ENCODE results near the gene HINT1. TPM values are rescaled to one million over a fixed set of nuclear protein-coding genes. Genes with fewer than 3 reads are reported as not detected.

HINT1 gene
- total and polyA plus RNA-seq, 2 of the 4 experiments (the other 2 are of a cell fraction), result 179 to 352 TPM

DNA sequence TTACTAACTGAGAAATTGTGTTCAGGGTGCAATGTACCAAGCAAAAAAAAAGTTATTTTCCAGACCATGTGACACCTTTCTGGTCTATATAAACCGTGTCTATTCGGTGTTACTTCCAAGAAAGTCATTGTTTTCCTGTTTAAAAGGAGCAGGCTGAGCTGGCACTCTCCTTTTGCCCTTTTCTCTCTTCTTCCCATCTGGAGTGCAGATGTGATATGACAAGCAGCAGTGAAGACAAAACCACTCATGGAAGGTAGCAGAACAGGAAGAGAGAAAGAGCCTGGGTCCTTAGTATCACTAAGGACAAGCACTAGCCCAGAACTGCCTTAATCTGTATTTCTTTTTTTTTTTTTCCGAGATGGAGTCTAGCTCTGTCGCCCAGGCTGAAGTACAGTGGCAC, 31.3 kb upstream of the HINT1 start:
- no peak overlapping the region for H3K4me3 ChIP-seq (ENCODE audit: insufficient read depth, low read depth, low read length)
- no peaks in the 10 kb centered on the region for H3K27me3 ChIP-seq (ENCODE audit: control insufficient read depth, insufficient read depth, low read length)
- H3K18ac ChIP-seq (ENCODE audit: low read depth, low read length), result no peak overlapping the region
- DNase-seq, result peak; percentile 55
- no peak overlapping the region for H3K27ac ChIP-seq (ENCODE audit: insufficient read depth, low read length)
- TF ChIP-seq, protein P1, sequence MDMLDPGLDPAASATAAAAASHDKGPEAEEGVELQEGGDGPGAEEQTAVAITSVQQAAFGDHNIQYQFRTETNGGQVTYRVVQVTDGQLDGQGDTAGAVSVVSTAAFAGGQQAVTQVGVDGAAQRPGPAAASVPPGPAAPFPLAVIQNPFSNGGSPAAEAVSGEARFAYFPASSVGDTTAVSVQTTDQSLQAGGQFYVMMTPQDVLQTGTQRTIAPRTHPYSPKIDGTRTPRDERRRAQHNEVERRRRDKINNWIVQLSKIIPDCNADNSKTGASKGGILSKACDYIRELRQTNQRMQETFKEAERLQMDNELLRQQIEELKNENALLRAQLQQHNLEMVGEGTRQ (IDR thresholded peaks at IDR 0.05; ENCODE audit: low read depth, low read length), result no peak
- TF ChIP-seq MAZ (IDR thresholded peaks at IDR 0.05; ENCODE audit: borderline replicate concordance, low read depth, low read length) (no peak), RCOR1 (IDR thresholded peaks at IDR 0.05; ENCODE audit: insufficient replicate concordance, low read length) (no peak), RFX5 (IDR thresholded peaks at IDR 0.05; ENCODE audit: low read depth, low read length) (no peak), MXI1 (IDR thresholded peaks at IDR 0.05; ENCODE audit: borderline replicate concordance, low read depth, low read length) (no peak), FOS (IDR thresholded peaks at IDR 0.05; ENCODE audit: low read depth, low read length) (no peak), CHD1 (IDR thresholded peaks at IDR 0.05; ENCODE audit: low read depth, low read length) (no peak), BHLHE40 (IDR thresholded peaks at IDR 0.05; ENCODE audit: low read depth, low read length) (no peak)
- H2BK5ac ChIP-seq (ENCODE audit: low read depth, low read length, poor library complexity, severe bottlenecking), result no peak overlapping the region
- H2AFZ ChIP-seq (replicated peaks; ENCODE audit: low read length, poor library complexity), result no peak overlapping the region
- no peak overlapping the region for H2BK15ac ChIP-seq (ENCODE audit: low read depth, low read length)
- POLR2A ChIA-PET (ENCODE audit: unreplicated experiment), result no interaction called here
- H3K4me2 ChIP-seq (ENCODE audit: low read depth, low read length), result no peak overlapping the region
- no peak for ATAC-seq (ENCODE audit: low read depth)
- BruUV-seq (replicated peaks), result no TSS peak
- no peak overlapping the region for H4K5ac ChIP-seq (ENCODE audit: low read depth, low read length)
- no peaks in the 10 kb centered on the region for H3K79me1 ChIP-seq (ENCODE audit: low read depth in 1 of 2, low read length in 2 of 2)
- CTCF ChIA-PET, result no interaction called here
- in situ Hi-C loops (cut with MboI; ENCODE audit: low sequenced_read_pairs), result no loop called here
- H4K91ac ChIP-seq (ENCODE audit: insufficient read depth, low read depth, low read length), result no peak overlapping the region
- no peaks in the 10 kb centered on the region for H3K36me3 ChIP-seq (ENCODE audit: control insufficient read depth, insufficient read depth, low read length)
- H3K14ac ChIP-seq (replicated peaks; ENCODE audit: low read depth, low read length), result no peak overlapping the region
- 0 out of 2 replicates have a peak, but pooled peaks cover 6% of the 10 kb centered on the region for H3K9me1 ChIP-seq (ENCODE audit: insufficient read depth, low read length)
- no peak overlapping the region for H2AK9ac ChIP-seq (replicated peaks; ENCODE audit: low read depth, low read length, poor library complexity)
- H3K9me3 ChIP-seq (ENCODE audit: control insufficient read depth, insufficient read depth, low read length), result no peaks in the 10 kb centered on the region
- H3K23ac ChIP-seq (ENCODE audit: low read depth, low read length), result no peak overlapping the region
- H3K9ac ChIP-seq (ENCODE audit: low read depth, low read length), result no peak overlapping the region
- H2AK5ac ChIP-seq (ENCODE audit: low read depth, low read length), result no peak overlapping the region
- no peak overlapping the region for H3K56ac ChIP-seq (ENCODE audit: extremely low read depth, insufficient read depth, low read length)
- H4K20me1 ChIP-seq (ENCODE audit: insufficient read depth, low read length), result no peaks in the 10 kb centered on the region
- no CpG with 5 or more reads among the region's 4 CpGs for WGBS, 2 experiments (ENCODE audit: extremely low coverage in 2 of 2, insufficient read length in 1 of 2)
- dilution Hi-C loops (cut with HindIII; ENCODE audit: low sequenced_read_pairs, unreplicated experiment), result no loop called here
- no peak overlapping the region for H4K8ac ChIP-seq (ENCODE audit: low read depth in 2 of 2, low read length in 2 of 2)
- no peak overlapping the region for H2BK20ac ChIP-seq (ENCODE audit: low read depth, low read length)
- H3K4ac ChIP-seq (ENCODE audit: low read depth, low read length), result no peak overlapping the region
- intact Hi-C loops (cut with micrococcal nuclease), result loop anchor here (2.0 kb wide), 1 partner anchor 18 kb away; no protein-coding TSS in a partner anchor
- H3K4me1 ChIP-seq (ENCODE audit: control insufficient read depth, insufficient read depth, low read length), result no peaks in the 10 kb centered on the region
- no peak overlapping the region for H2BK120ac ChIP-seq (ENCODE audit: low read depth, low read length)
